Peyer's patch (tissue), 4 donors: ENCODE results near the gene WDR3. TPM values are rescaled to one million over a fixed set of nuclear protein-coding genes. Genes with fewer than 3 reads are reported as not detected.

Experiments used
- DNase-seq, 3 donors: peaks; one replicate each; pipeline ENCODE4 v3.0.0-alpha.2; 2017 to 2019
- H3K27ac ChIP-seq, 4 donors: fragments of 200-600 bp; sonication (generic); one replicate each; pipeline ENCODE4 v1.5.1; 2016 to 2019
- H3K27me3 ChIP-seq, 2 donors: fragments of 200-600 bp; sonication (generic); one replicate each; pipeline ENCODE4 v1.5.1; 2019
- H3K36me3 ChIP-seq, 3 donors: fragments of 200-600 bp; sonication (generic); one replicate each; pipeline ENCODE4 v1.5.1; 2016 to 2019
- H3K4me1 ChIP-seq, 4 donors: fragments of 200-600 bp; sonication (generic); one replicate each; pipeline ENCODE4 v1.5.1; 2016 to 2019
- H3K4me3 ChIP-seq, 4 donors: fragments of 200-600 bp; sonication (generic); 1 replicate in 3 of 4; 2 replicates in 1 of 4; pipeline ENCODE4 v1.5.1; 2016 to 2019; ENCODE audit warnings: mild to moderate bottlenecking in 1 of 4
- H3K9me3 ChIP-seq, 4 donors: fragments of 200-600 bp; sonication (generic); one replicate each; pipeline ENCODE4 v1.5.1; 2016 to 2019; ENCODE audit warnings: mild to moderate bottlenecking in 1 of 4
- CTCF ChIP-seq, 6 experiments: fragments of 450-650 bp in 4 of 6; fragments of 200-600 bp in 2 of 6; sonication (generic) in 1 of 6; IDR thresholded peaks; one replicate each; pipeline ENCODE4 v1.5.1; 2017 to 2019; ENCODE audit warnings: antibody characterized with exemption in 6 of 6, mild to moderate bottlenecking in 3 of 6, moderate library complexity in 1 of 6
- POLR2A ChIP-seq, 2 donors: fragments of 450-650 bp; IDR thresholded peaks; one replicate each; pipeline ENCODE4 v1.5.1; 2017; ENCODE audit warnings: antibody characterized with exemption in 2 of 2, mild to moderate bottlenecking in 2 of 2, moderate library complexity in 2 of 2
- total RNA-seq, 4 donors: library from RNA; depleted of rRNA; stranded (reverse); fragments of >200 nt; gene quantifications; one replicate each; pipeline ENCODE4 v1.1.0, GENCODE V29; 2016

WDR3 gene
- total RNA-seq, 4 donors from 2014 or later, result 3.3 to 8.2 (median 4.0) TPM

DNA sequence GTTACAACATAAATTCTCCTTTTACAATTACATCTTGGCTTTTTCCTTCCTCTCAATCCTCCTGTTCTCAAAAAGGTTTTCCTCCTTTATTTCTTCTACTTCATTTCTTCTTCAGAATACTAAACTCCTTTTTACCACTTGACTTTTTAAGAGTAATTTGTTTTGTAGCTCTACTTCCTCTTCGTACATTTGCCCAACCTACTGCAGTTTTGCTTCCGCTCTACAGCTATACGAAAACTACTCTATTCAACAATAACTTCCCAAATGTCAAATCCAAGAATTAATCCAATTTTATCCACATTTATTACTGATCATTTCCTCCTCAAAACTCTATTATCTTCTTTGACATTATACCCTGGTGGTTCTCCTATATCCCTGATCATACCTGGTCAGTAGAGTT lies 3.6 kb upstream of the WDR3 start:
- H3K27me3 ChIP-seq, result no peaks in the 10 kb centered on the region
- no peak for DNase-seq
- no peaks in the 10 kb centered on the region for H3K36me3 ChIP-seq
- peaks cover 0 to 17% (median 6%) of the 10 kb centered on the region in 4 donors for H3K4me1 ChIP-seq
- no peaks in the 10 kb centered on the region for H3K9me3 ChIP-seq
- TF ChIP-seq CTCF (IDR thresholded peaks at IDR 0.05) (no peak), POLR2A (IDR thresholded peaks at IDR 0.05) (no peak)
- no peak overlapping the region for H3K4me3 ChIP-seq
- H3K27ac ChIP-seq, result no peak overlapping the region

DNA sequence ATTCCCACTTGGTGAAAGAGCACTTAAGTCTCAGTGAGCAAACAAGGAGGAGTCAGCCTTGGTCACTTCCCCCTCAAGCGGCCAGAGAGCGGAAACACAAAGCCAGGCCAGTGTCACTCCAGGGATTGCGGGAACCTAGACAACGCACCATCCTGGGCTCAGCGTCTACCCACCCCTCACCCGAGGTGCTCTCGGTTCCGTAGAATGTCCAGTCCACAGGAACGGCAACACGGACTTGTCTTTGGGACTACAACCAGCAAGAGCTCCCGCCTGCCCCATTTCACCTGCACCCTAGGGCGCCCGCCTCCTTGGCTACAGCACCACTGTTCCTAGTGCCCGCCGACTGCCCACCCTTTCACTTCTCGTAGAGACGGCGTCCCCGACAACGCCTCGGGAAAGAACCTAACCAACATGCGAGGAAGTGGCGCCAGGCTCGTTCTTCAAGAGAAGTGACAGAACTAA lies 627 bp upstream of the WDR3 start:
- peak in 1 of 2 donors; percentile 41 for TF ChIP-seq POLR2A (IDR thresholded peaks at IDR 0.05)
- peak in 1 of 6 experiments; percentile 5 for TF ChIP-seq CTCF (IDR thresholded peaks at IDR 0.05)
- peak; percentile 51 to 74 (median 71) for DNase-seq
- Histone ChIP-seq H3K36me3 (no peaks in the 10 kb centered on the region), H3K27me3 (no peaks in the 10 kb centered on the region), H3K4me3 (peak overlapping the region; percentile 79 to 96 (median 94)), H3K9me3 (no peaks in the 10 kb centered on the region), H3K4me1 (peaks cover 0 to 23% (median 8%) of the 10 kb centered on the region in 4 donors), H3K27ac (peak overlapping the region; percentile 83 to 92 (median 86))

GRCh38 chr1:117930173-117930447 lies 571 bp downstream of the WDR3 start:
- no peaks in the 10 kb centered on the region for H3K36me3 ChIP-seq
- peak overlapping the region in 3 of 4 donors; percentile 83 to 92 (median 84) for H3K27ac ChIP-seq
- no peaks in the 10 kb centered on the region for H3K9me3 ChIP-seq
- peaks cover 0 to 23% (median 8%) of the 10 kb centered on the region in 4 donors for H3K4me1 ChIP-seq
- no peaks in the 10 kb centered on the region for H3K27me3 ChIP-seq
- DNase-seq, result no peak
- TF ChIP-seq CTCF (IDR thresholded peaks at IDR 0.05) (no peak), POLR2A (IDR thresholded peaks at IDR 0.05) (no peak)
- peak overlapping the region; percentile 79 to 96 (median 94) for H3K4me3 ChIP-seq

DNA sequence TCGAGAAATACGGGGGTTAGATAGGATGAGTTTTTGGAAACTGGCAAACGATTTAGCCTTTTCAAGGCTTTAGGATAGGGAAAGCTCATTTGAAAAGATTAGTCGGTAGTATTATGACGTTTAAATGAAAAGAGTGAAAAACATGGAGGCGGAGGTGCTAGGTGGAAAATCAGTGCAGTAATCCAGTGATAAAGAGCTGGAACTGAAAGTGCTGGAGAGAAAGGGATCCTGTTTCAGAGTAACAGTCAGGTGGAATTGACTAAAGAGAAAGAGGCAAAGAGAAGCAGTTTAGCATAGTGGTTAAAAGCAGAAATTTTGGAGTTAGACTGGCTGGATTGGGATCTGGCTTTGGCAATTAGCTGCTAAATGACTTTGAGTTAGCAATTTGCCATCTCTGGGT lies 945 bp downstream of the WDR3 start:
- TF ChIP-seq POLR2A (IDR thresholded peaks at IDR 0.05) (no peak), CTCF (IDR thresholded peaks at IDR 0.05) (no peak)
- Histone ChIP-seq H3K4me1 (peaks cover 0 to 23% (median 8%) of the 10 kb centered on the region in 4 donors), H3K9me3 (no peaks in the 10 kb centered on the region), H3K4me3 (peak overlapping the region; percentile 79 to 96 (median 94)), H3K27me3 (no peaks in the 10 kb centered on the region), H3K36me3 (no peaks in the 10 kb centered on the region), H3K27ac (peak overlapping the region in 1 of 4 donors; percentile 84)
- no peak for DNase-seq

- H3K4me1 ChIP-seq, result peaks cover 0 to 23% (median 8%) of the 10 kb centered on the region in 4 donors
- H3K27ac ChIP-seq, result no peak overlapping the region
- no peaks in the 10 kb centered on the region for H3K27me3 ChIP-seq
- no peak overlapping the region for H3K4me3 ChIP-seq
- no peaks in the 10 kb centered on the region for H3K9me3 ChIP-seq
- DNase-seq, result no peak
- TF ChIP-seq POLR2A (IDR thresholded peaks at IDR 0.05), result no peak
- no peak for TF ChIP-seq CTCF (IDR thresholded peaks at IDR 0.05)
- no peaks in the 10 kb centered on the region for H3K36me3 ChIP-seq
These were observed 3.0 kb downstream of the WDR3 start for GRCh38 chr1:117932576-117932975.

GRCh38 chr1:117933769-117934168 lies 4.2 kb downstream of the WDR3 start:
- Histone ChIP-seq H3K36me3 (peaks cover 0 to 10% (median 0%) of the 10 kb centered on the region in 3 donors), H3K4me1 (peaks cover 0 to 12% (median 5%) of the 10 kb centered on the region in 4 donors), H3K27ac (no peak overlapping the region), H3K9me3 (no peaks in the 10 kb centered on the region), H3K27me3 (no peaks in the 10 kb centered on the region), H3K4me3 (no peak overlapping the region)
- TF ChIP-seq CTCF (IDR thresholded peaks at IDR 0.05) (no peak), POLR2A (IDR thresholded peaks at IDR 0.05) (no peak)
- DNase-seq, result no peak
